ENCODE measurements around the gene CDCA3. TPM values are rescaled to one million over a fixed set of nuclear protein-coding genes. Genes with fewer than 3 reads are reported as not detected.

CDCA3 gene
- total RNA-seq, 2 experiments from 2014 or later, result 151 to 222 TPM

DNA sequence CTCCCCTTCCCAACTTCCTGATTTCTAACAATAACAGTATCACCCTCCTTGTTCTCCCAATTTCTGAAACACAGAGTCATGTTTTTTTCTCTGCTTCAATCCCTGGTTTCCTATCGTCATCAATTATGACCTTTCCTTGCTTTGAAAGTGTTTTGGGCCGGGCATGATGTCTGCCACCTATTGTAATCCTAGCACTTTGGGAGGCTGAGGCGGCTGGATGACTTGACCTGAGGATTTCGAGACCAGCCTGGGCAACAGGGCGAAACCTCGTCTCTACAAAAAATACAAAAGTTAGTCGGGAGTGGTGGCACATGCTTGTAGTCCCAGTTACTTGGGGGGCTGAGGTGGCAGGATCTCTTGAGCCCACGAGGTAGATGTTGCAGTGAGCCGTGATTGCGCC lies 42.0 kb downstream of the CDCA3 start:
- no peak for TF ChIP-seq EZH2phosphoT487 (IDR thresholded peaks at IDR 0.05; ENCODE audit: borderline replicate concordance, low read depth, low read length)
- TF ChIP-seq CTCF (conservative IDR thresholded peaks at IDR 0.05; ENCODE audit: low read length), result no peak
- H4K20me1 ChIP-seq (ENCODE audit: insufficient read depth, low read length), result no peaks in the 10 kb centered on the region
- CTCF ChIA-PET (ENCODE audit: unreplicated experiment), result no interaction called here
- intact Hi-C loops (cut with micrococcal nuclease; ENCODE audit: unreplicated experiment), result no loop called here
- H3K27ac ChIP-seq (ENCODE audit: low read depth, low read length, poor library complexity, severe bottlenecking), result no peak overlapping the region
- no TSS peak for BruUV-seq (replicated peaks)
- DNase-seq (ENCODE audit: low spot score), result no peak
- no peaks in the 10 kb centered on the region for H3K9me3 ChIP-seq (ENCODE audit: low read length)
- H3K4me2 ChIP-seq (ENCODE audit: low read length), result no peak overlapping the region
- no peaks in the 10 kb centered on the region for H3K79me2 ChIP-seq (ENCODE audit: insufficient read depth, low read depth, low read length)
- H3K4me1 ChIP-seq (ENCODE audit: insufficient read depth, low read length, poor library complexity, severe bottlenecking), result peaks cover 18% of the 10 kb centered on the region
- no peaks in the 10 kb centered on the region for H3K36me3 ChIP-seq (ENCODE audit: insufficient read depth, low read length)
- H2AFZ ChIP-seq (ENCODE audit: low read length), result no peak overlapping the region
- H3K4me3 ChIP-seq (ENCODE audit: low read depth, low read length, poor library complexity, severe bottlenecking), result no peak overlapping the region
- POLR2A ChIA-PET, result interaction anchor here (1.1 kb wide), 1 partner anchor 17 kb away, joined by 3 read pairs; no protein-coding TSS in a partner anchor
- H3K9me2 ChIP-seq (ENCODE audit: insufficient read depth, low read length), result no peaks in the 10 kb centered on the region

DNA sequence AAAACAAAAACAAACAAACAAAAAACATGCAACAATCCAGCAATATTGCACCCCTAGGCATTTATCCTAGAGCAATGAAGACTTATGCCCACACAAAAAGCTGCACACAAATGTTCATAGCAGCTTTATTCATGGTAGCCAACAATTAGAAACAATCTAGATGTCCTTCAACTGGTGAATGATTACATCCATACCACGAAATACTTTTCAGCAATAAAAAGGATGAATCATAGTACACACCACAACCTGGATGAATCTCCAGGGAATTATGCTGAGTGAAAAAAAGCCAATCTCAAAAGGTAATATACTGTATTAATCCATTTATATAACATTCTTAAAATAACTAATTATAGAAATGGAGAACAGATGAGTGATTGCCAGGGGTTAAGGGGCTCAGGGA lies 43.9 kb downstream of the CDCA3 start:
- POLR2A ChIA-PET, result no interaction called here
- Histone ChIP-seq H3K9me3 (ENCODE audit: low read length) (no peaks in the 10 kb centered on the region), H3K79me2 (ENCODE audit: insufficient read depth, low read depth, low read length) (no peaks in the 10 kb centered on the region), H3K4me3 (ENCODE audit: low read depth, low read length, poor library complexity, severe bottlenecking) (no peak overlapping the region), H3K36me3 (ENCODE audit: insufficient read depth, low read length) (no peaks in the 10 kb centered on the region), H3K4me2 (ENCODE audit: low read length) (no peak overlapping the region), H2AFZ (ENCODE audit: low read length) (no peak overlapping the region), H3K9me2 (ENCODE audit: insufficient read depth, low read length) (no peaks in the 10 kb centered on the region), H3K27ac (ENCODE audit: low read depth, low read length, poor library complexity, severe bottlenecking) (no peak overlapping the region), H4K20me1 (ENCODE audit: insufficient read depth, low read length) (no peaks in the 10 kb centered on the region), H3K4me1 (ENCODE audit: insufficient read depth, low read length, poor library complexity, severe bottlenecking) (peaks cover 4% of the 10 kb centered on the region)
- intact Hi-C loops (cut with micrococcal nuclease; ENCODE audit: unreplicated experiment), result no loop called here
- BruUV-seq (replicated peaks), result no TSS peak
- no peak for TF ChIP-seq EZH2phosphoT487 (IDR thresholded peaks at IDR 0.05; ENCODE audit: borderline replicate concordance, low read depth, low read length)
- no peak for DNase-seq (ENCODE audit: low spot score)
- CTCF ChIA-PET (ENCODE audit: unreplicated experiment), result no interaction called here

GRCh38 chr12:6799147-6799546 lies 51.9 kb downstream of the CDCA3 start:
- POLR2A ChIA-PET, result no interaction called here
- H4K20me1 ChIP-seq (ENCODE audit: insufficient read depth, low read length), result no peaks in the 10 kb centered on the region

More at GRCh38 chr12:6799147-6799546, 51.9 kb downstream of the CDCA3 start:
- no peak overlapping the region for H3K4me2 ChIP-seq (ENCODE audit: low read length)
- no peak overlapping the region for H3K4me3 ChIP-seq (ENCODE audit: low read depth, low read length, poor library complexity, severe bottlenecking)
- H2AFZ ChIP-seq (ENCODE audit: low read length), result no peak overlapping the region
- TF ChIP-seq CTCF (conservative IDR thresholded peaks at IDR 0.05; ENCODE audit: low read length) (no peak), EZH2phosphoT487 (IDR thresholded peaks at IDR 0.05; ENCODE audit: borderline replicate concordance, low read depth, low read length) (no peak)
- no peaks in the 10 kb centered on the region for H3K79me2 ChIP-seq (ENCODE audit: insufficient read depth, low read depth, low read length)
- H3K4me1 ChIP-seq (ENCODE audit: insufficient read depth, low read length, poor library complexity, severe bottlenecking), result no peaks in the 10 kb centered on the region
- no peaks in the 10 kb centered on the region for H3K9me2 ChIP-seq (ENCODE audit: insufficient read depth, low read length)
- H3K36me3 ChIP-seq (ENCODE audit: insufficient read depth, low read length), result no peaks in the 10 kb centered on the region
- no TSS peak for BruUV-seq (replicated peaks)
- intact Hi-C loops (cut with micrococcal nuclease; ENCODE audit: unreplicated experiment), result no loop called here
- H3K9me3 ChIP-seq (ENCODE audit: low read length), result no peaks in the 10 kb centered on the region
- DNase-seq (ENCODE audit: low spot score), result no peak
- CTCF ChIA-PET (ENCODE audit: unreplicated experiment), result no interaction called here
- no peak overlapping the region for H3K27ac ChIP-seq (ENCODE audit: low read depth, low read length, poor library complexity, severe bottlenecking)

Other genes starting within 250 kb of the CDCA3 start
- gene CHD4, start 243.9 kb downstream of the CDCA3 start, total RNA-seq (2014; rRNA removed; shearing (Covaris generic)), result 287 and 319 TPM in 2 replicates
- gene CHD4, start 243.9 kb downstream of the CDCA3 start, total RNA-seq (2022), result 247 and 267 TPM in 2 replicates
- gene LPAR5, start 215.3 kb downstream of the CDCA3 start, total RNA-seq (2014; rRNA removed; shearing (Covaris generic)), result 7.7 and 14.4 TPM in 2 replicates
- gene LPAR5, start 215.3 kb downstream of the CDCA3 start, total RNA-seq (2022), result 25.3 and 25.6 TPM in 2 replicates
- 3.6 and 4.4 TPM in 2 replicates for gene ACRBP, start 203.9 kb downstream of the CDCA3 start, total RNA-seq (2014; rRNA removed; shearing (Covaris generic))
- 9.3 and 9.4 TPM in 2 replicates for gene ACRBP, start 203.9 kb downstream of the CDCA3 start, total RNA-seq (2022)
- gene ING4, start 188.2 kb downstream of the CDCA3 start, total RNA-seq (2014; rRNA removed; shearing (Covaris generic)), result 27.1 and 38.1 TPM in 2 replicates
- gene ING4, start 188.2 kb downstream of the CDCA3 start, total RNA-seq (2022), result 30.8 and 37.0 TPM in 2 replicates
- 48.2 and 48.6 TPM in 2 replicates for gene ZNF384, start 161.9 kb downstream of the CDCA3 start, total RNA-seq (2014; rRNA removed; shearing (Covaris generic))
- gene ZNF384, start 161.9 kb downstream of the CDCA3 start, total RNA-seq (2022), result 95.5 and 109 TPM in 2 replicates
- gene PIANP, start 150.5 kb downstream of the CDCA3 start, total RNA-seq (2014; rRNA removed; shearing (Covaris generic)), result 0.98 and 1.2 TPM in 2 replicates
- gene PIANP, start 150.5 kb downstream of the CDCA3 start, total RNA-seq (2022), result 15.2 and 15.4 TPM in 2 replicates
- gene COPS7A, start 127.2 kb downstream of the CDCA3 start, total RNA-seq (2014; rRNA removed; shearing (Covaris generic)), result 64.8 and 71.2 TPM in 2 replicates
- 51.1 and 53.8 TPM in 2 replicates for gene COPS7A, start 127.2 kb downstream of the CDCA3 start, total RNA-seq (2022)
- 87.3 and 96.2 TPM in 2 replicates for gene MLF2, start 98.1 kb downstream of the CDCA3 start, total RNA-seq (2014; rRNA removed; shearing (Covaris generic))
- 79.7 and 81.3 TPM in 2 replicates for gene MLF2, start 98.1 kb downstream of the CDCA3 start, total RNA-seq (2022)
- 6.3 and 7.8 TPM in 2 replicates for gene PTMS, start 84.9 kb downstream of the CDCA3 start, total RNA-seq (2014; rRNA removed; shearing (Covaris generic))
- gene PTMS, start 84.9 kb downstream of the CDCA3 start, total RNA-seq (2022), result 9.8 and 11.8 TPM in 2 replicates
- gene LAG3, start 78.8 kb downstream of the CDCA3 start, total RNA-seq (2014; rRNA removed; shearing (Covaris generic)), result 0.19 and 0.62 TPM in 2 replicates
- 0.26 TPM in 1 of 2 replicates, not detected in the other for gene LAG3, start 78.8 kb downstream of the CDCA3 start, total RNA-seq (2022)
- not detected in 2 replicates for gene CD4, start 61.8 kb downstream of the CDCA3 start, total RNA-seq (2014; rRNA removed; shearing (Covaris generic))
- gene CD4, start 61.8 kb downstream of the CDCA3 start, total RNA-seq (2022), result not detected in 2 replicates
- gene GPR162, start 29.5 kb downstream of the CDCA3 start, total RNA-seq (2014; rRNA removed; shearing (Covaris generic)), result not detected in 2 replicates
- not detected in 2 replicates for gene GPR162, start 29.5 kb downstream of the CDCA3 start, total RNA-seq (2022)
- 0.54 and 1.0 TPM in 2 replicates for gene P3H3, start 22.9 kb downstream of the CDCA3 start, total RNA-seq (2014; rRNA removed; shearing (Covaris generic))
- 0.50 and 0.93 TPM in 2 replicates for gene P3H3, start 22.9 kb downstream of the CDCA3 start, total RNA-seq (2022)
- gene GNB3, start 10.4 kb downstream of the CDCA3 start, total RNA-seq (2014; rRNA removed; shearing (Covaris generic)), result 3.6 and 5.0 TPM in 2 replicates
- 20.4 and 23.7 TPM in 2 replicates for gene GNB3, start 10.4 kb downstream of the CDCA3 start, total RNA-seq (2022)
- 65.9 and 70.4 TPM in 2 replicates for gene USP5, start 864 bp upstream of the CDCA3 start, total RNA-seq (2014; rRNA removed; shearing (Covaris generic))
- gene USP5, start 864 bp upstream of the CDCA3 start, total RNA-seq (2022), result 112 and 129 TPM in 2 replicates
- gene TPI1, start 16.2 kb upstream of the CDCA3 start, total RNA-seq (2014; rRNA removed; shearing (Covaris generic)), result 596 and 608 TPM in 2 replicates
- gene TPI1, start 16.2 kb upstream of the CDCA3 start, total RNA-seq (2022), result 519 and 801 TPM in 2 replicates
- gene SPSB2, start 22.0 kb upstream of the CDCA3 start, total RNA-seq (2014; rRNA removed; shearing (Covaris generic)), result 7.8 and 8.3 TPM in 2 replicates
- gene SPSB2, start 22.0 kb upstream of the CDCA3 start, total RNA-seq (2022), result 8.5 and 10.8 TPM in 2 replicates
- 15.7 and 17.7 TPM in 2 replicates for gene LRRC23, start 53.5 kb upstream of the CDCA3 start, total RNA-seq (2014; rRNA removed; shearing (Covaris generic))
- gene LRRC23, start 53.5 kb upstream of the CDCA3 start, total RNA-seq (2022), result 19.8 and 20.2 TPM in 2 replicates
- 24.9 and 29.3 TPM in 2 replicates for gene ENO2, start 63.3 kb upstream of the CDCA3 start, total RNA-seq (2014; rRNA removed; shearing (Covaris generic))
- 79.6 and 89.5 TPM in 2 replicates for gene ENO2, start 63.3 kb upstream of the CDCA3 start, total RNA-seq (2022)
- 0.98 and 3.1 TPM in 2 replicates for gene ATN1, start 76.7 kb upstream of the CDCA3 start, total RNA-seq (2014; rRNA removed; shearing (Covaris generic))
- gene ATN1, start 76.7 kb upstream of the CDCA3 start, total RNA-seq (2022), result 4.9 and 6.7 TPM in 2 replicates
- not detected in 2 replicates for gene RNU7-1, start 92.5 kb upstream of the CDCA3 start, total RNA-seq (2014; rRNA removed; shearing (Covaris generic))
- not detected in 2 replicates for gene RNU7-1, start 92.5 kb upstream of the CDCA3 start, total RNA-seq (2022)
- gene C12orf57, start 92.7 kb upstream of the CDCA3 start, total RNA-seq (2014; rRNA removed; shearing (Covaris generic)), result 315 and 319 TPM in 2 replicates
- gene C12orf57, start 92.7 kb upstream of the CDCA3 start, total RNA-seq (2022), result 126 and 130 TPM in 2 replicates
- gene PTPN6, start 100.1 kb upstream of the CDCA3 start, total RNA-seq (2014; rRNA removed; shearing (Covaris generic)), result 37.1 and 42.9 TPM in 2 replicates
- 110 and 116 TPM in 2 replicates for gene PTPN6, start 100.1 kb upstream of the CDCA3 start, total RNA-seq (2022)
- gene PHB2, start 119.4 kb upstream of the CDCA3 start, total RNA-seq (2014; rRNA removed; shearing (Covaris generic)), result 330 and 358 TPM in 2 replicates
- 379 and 412 TPM in 2 replicates for gene PHB2, start 119.4 kb upstream of the CDCA3 start, total RNA-seq (2022)
- 60.4 and 61.7 TPM in 2 replicates for gene EMG1, start 119.6 kb upstream of the CDCA3 start, total RNA-seq (2014; rRNA removed; shearing (Covaris generic))
- 82.7 and 99.0 TPM in 2 replicates for gene EMG1, start 119.6 kb upstream of the CDCA3 start, total RNA-seq (2022)
- 11.6 and 17.4 TPM in 2 replicates for gene LPCAT3, start 167.2 kb upstream of the CDCA3 start, total RNA-seq (2014; rRNA removed; shearing (Covaris generic))
- gene LPCAT3, start 167.2 kb upstream of the CDCA3 start, total RNA-seq (2022), result 29.7 TPM in 2 replicates
- 5.2 and 9.8 TPM in 2 replicates for gene C1S, start 209.4 kb upstream of the CDCA3 start, total RNA-seq (2014; rRNA removed; shearing (Covaris generic))
- gene C1S, start 209.4 kb upstream of the CDCA3 start, total RNA-seq (2022), result 3.6 and 5.2 TPM in 2 replicates
- not detected in 2 replicates for gene C1R, start 241.2 kb upstream of the CDCA3 start, total RNA-seq (2014; rRNA removed; shearing (Covaris generic))
- gene C1R, start 241.2 kb upstream of the CDCA3 start, total RNA-seq (2022), result 0.30 TPM in 1 of 2 replicates, not detected in the other

Measured in OCI-LY7 (cell line).